Fibroblast of lung (primary cell): ENCODE measurements around the gene DAGLA. TPM values are rescaled to one million over a fixed set of nuclear protein-coding genes. Genes with fewer than 3 reads are reported as not detected.

ENCODE experiments used
- DNase-seq, 2 donors: peaks; one replicate each; pipeline versions ENCODE4 v3.0.0 to v3.0.0-alpha.2; 2010; ENCODE audit warnings: low read depth in 2 of 2
- H2AFZ ChIP-seq: 2 replicates; pipeline ENCODE4 v1.5.1; 2012; ENCODE audit warnings: low read length, control low read depth, inconsistent platforms
- H3K27ac ChIP-seq: 2 replicates; pipeline ENCODE4 v1.5.1; 2011; ENCODE audit warnings: low read length, control low read depth; ENCODE audit not compliant: insufficient read depth
- H3K27me3 ChIP-seq: 2 replicates; pipeline ENCODE4 v1.5.1; 2011; ENCODE audit warnings: mild to moderate bottlenecking, low read length; ENCODE audit not compliant: control insufficient read depth, insufficient read depth
- H3K36me3 ChIP-seq: 2 replicates; pipeline ENCODE4 v1.5.1; 2011; ENCODE audit warnings: low read length; ENCODE audit not compliant: control insufficient read depth, insufficient read depth
- H3K4me1 ChIP-seq: 2 replicates; pipeline ENCODE4 v1.5.1; 2011; ENCODE audit warnings: low read length; ENCODE audit not compliant: control insufficient read depth, insufficient read depth; ENCODE audit errors: extremely low read depth
- H3K4me2 ChIP-seq: 2 replicates; pipeline ENCODE4 v1.5.1; 2011; ENCODE audit warnings: low read length, control low read depth; ENCODE audit not compliant: insufficient read depth; ENCODE audit errors: extremely low read depth
- H3K4me3 ChIP-seq, 4 experiments: fragments of 200-600 bp in 1 of 4; sonication (generic) in 1 of 4; replicated peaks in 1 of 4; 2 replicates each; pipeline ENCODE4 v1.5.1; 2011 to 2016; ENCODE audit warnings: low read length in 4 of 4, low read depth in 3 of 4, mild to moderate bottlenecking in 3 of 4, control low read depth in 2 of 4, inconsistent platforms in 1 of 4, mixed read lengths in 1 of 4; ENCODE audit not compliant: insufficient read depth in 1 of 4; ENCODE audit errors: control extremely low read depth in 1 of 4
- H3K79me2 ChIP-seq: 2 replicates; pipeline ENCODE4 v1.5.1; 2012; ENCODE audit warnings: mild to moderate bottlenecking, low read length, inconsistent platforms; ENCODE audit not compliant: control insufficient read depth, insufficient read depth
- H3K9ac ChIP-seq: 2 replicates; pipeline ENCODE4 v1.5.1; 2011; ENCODE audit warnings: mild to moderate bottlenecking, low read length, control low read depth; ENCODE audit not compliant: insufficient read depth
- H3K9me3 ChIP-seq: 2 replicates; pipeline ENCODE4 v1.5.1; 2012; ENCODE audit warnings: low read depth, low read length; ENCODE audit not compliant: control insufficient read depth, insufficient read depth
- H4K20me1 ChIP-seq: 2 replicates; pipeline ENCODE4 v1.5.1; 2011; ENCODE audit warnings: low read length; ENCODE audit not compliant: control insufficient read depth, insufficient read depth; ENCODE audit errors: extremely low read depth
- CTCF ChIP-seq, 2 donors: IDR thresholded peaks in 1 of 2; conservative IDR thresholded peaks in 1 of 2; 1 replicate in 1 of 2; 2 replicates in 1 of 2; pipeline ENCODE4 v1.5.1; 2011 to 2012; ENCODE audit warnings: low read length in 2 of 2, control low read depth in 1 of 2, inconsistent platforms in 1 of 2, low read depth in 1 of 2, mild to moderate bottlenecking in 1 of 2
- EZH2 ChIP-seq: IDR thresholded peaks from 2 replicates; pipeline ENCODE4 v1.5.1; 2012; ENCODE audit warnings: low read length, control low read depth, mild to moderate bottlenecking; ENCODE audit errors: missing control alignments
- polyA minus RNA-seq: library from RNA; depleted of rRNA, polyadenylated mRNA; stranded (reverse); fragments of >200 nt; gene quantifications from 2 replicates; pipeline ENCODE4 v1.2.3, GENCODE V29; 2011; ENCODE audit warnings: low replicate concordance
- polyA plus RNA-seq, 2 donors: library from polyadenylated mRNA; depleted of rRNA in 1 of 2; stranded (reverse) in 1 of 2; unstranded in 1 of 2; fragments of >200 nt; gene quantifications; 2 replicates each; pipeline ENCODE4 v1.2.1, GENCODE V29; 2011 to 2012; ENCODE audit warnings: missing spikeins in 1 of 2
- total RNA-seq: library from RNA; depleted of rRNA; stranded (reverse); fragments of >200 nt; gene quantifications from 2 replicates; pipeline ENCODE4 v1.2.1, GENCODE V29; 2014

The DAGLA gene
- total RNA-seq (1.3 and 2.0 TPM in 2 replicates), polyA plus RNA-seq (1.00 and 1.4 TPM in 2 replicates), polyA minus RNA-seq (5.5 and 9.5 TPM in 2 replicates)
- polyA plus RNA-seq (2012): 1.8 and 2.6 TPM in 2 replicates

GRCh38 chr11:61679893-61680621 is at the start of gene DAGLA:
Gene DAGLA (plus strand): TSS chr11:61680391. CDS start chr11:61720156, 39,765 bp downstream.
- Histone ChIP-seq H3K4me1 (peaks cover 2% of the 10 kb centered on the region), H3K4me3 (peak within 1 kb of the TSS; percentile 46 to 62 (median 54)), H3K36me3 (no peaks in the 10 kb centered on the region), H4K20me1 (no peaks in the 10 kb centered on the region), H3K27me3 (peaks cover 17% of the 10 kb centered on the region), H3K79me2 (no peaks in the 10 kb centered on the region), H2AFZ (peak within 1 kb of the TSS; percentile 52), H3K27ac (no peak within 1 kb of the TSS), H3K9ac (peak within 1 kb of the TSS; percentile 47), H3K9me3 (no peaks in the 10 kb centered on the region), H3K4me2 (peak within 1 kb of the TSS; percentile 89)
- DNase-seq: peak; percentile 42
- TF ChIP-seq EZH2: no peak
- peak; percentile 38 to 79 for TF ChIP-seq CTCF (conservative IDR thresholded peaks at IDR 0.05 in 1 of 2, IDR thresholded peaks at IDR 0.05 in 1 of 2; ENCODE audit: low read depth in 1 of 2, low read length in 2 of 2)

DNA sequence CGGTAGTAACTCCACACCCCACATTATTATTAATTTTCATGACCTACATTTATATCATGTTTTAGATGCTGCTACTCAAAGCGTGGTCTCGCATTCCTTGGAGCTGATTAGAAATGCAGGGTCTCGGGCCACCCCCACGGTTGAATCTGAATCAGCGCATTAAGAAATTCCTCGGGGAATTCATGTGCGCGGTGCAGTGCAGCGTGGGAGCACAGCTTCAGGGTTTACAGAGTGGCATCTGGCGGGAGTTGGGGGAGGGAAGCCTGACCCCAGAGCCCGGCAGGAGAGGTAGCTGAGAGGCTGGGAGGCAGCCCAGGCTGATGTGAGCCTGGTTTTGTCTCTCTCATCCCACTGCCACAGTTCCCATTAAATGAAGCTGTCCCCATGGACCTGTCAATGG is 48.1 kb upstream of the DAGLA start:
- no peak overlapping the region for H3K9ac ChIP-seq
- H4K20me1 ChIP-seq: no peaks in the 10 kb centered on the region
- H3K4me3 ChIP-seq: no peak overlapping the region
- H3K79me2 ChIP-seq: no peaks in the 10 kb centered on the region
- no peak overlapping the region for H2AFZ ChIP-seq
- TF ChIP-seq CTCF (conservative IDR thresholded peaks at IDR 0.05 in 1 of 2, IDR thresholded peaks at IDR 0.05 in 1 of 2; ENCODE audit: low read depth in 1 of 2, low read length in 2 of 2) (no peak), EZH2 (no peak)
- no peaks in the 10 kb centered on the region for H3K27me3 ChIP-seq
- peak in 1 of 2 donors; percentile 6 for DNase-seq
- no peak overlapping the region for H3K27ac ChIP-seq
- H3K4me2 ChIP-seq: no peak overlapping the region
- H3K36me3 ChIP-seq: no peaks in the 10 kb centered on the region
- peaks cover 4% of the 10 kb centered on the region for H3K4me1 ChIP-seq
- H3K9me3 ChIP-seq: no peaks in the 10 kb centered on the region

GRCh38 chr11:61635304-61635703 is 44.9 kb upstream of the DAGLA start:
- Histone ChIP-seq H4K20me1 (no peaks in the 10 kb centered on the region), H3K9ac (no peak overlapping the region), H3K9me3 (no peaks in the 10 kb centered on the region), H3K79me2 (no peaks in the 10 kb centered on the region), H3K4me3 (no peak overlapping the region), H2AFZ (no peak overlapping the region), H3K4me1 (no peaks in the 10 kb centered on the region), H3K36me3 (no peaks in the 10 kb centered on the region), H3K4me2 (no peak overlapping the region), H3K27me3 (no peaks in the 10 kb centered on the region), H3K27ac (no peak overlapping the region)
- TF ChIP-seq CTCF (conservative IDR thresholded peaks at IDR 0.05 in 1 of 2, IDR thresholded peaks at IDR 0.05 in 1 of 2; ENCODE audit: low read depth in 1 of 2, low read length in 2 of 2): no peak
- no peak for TF ChIP-seq EZH2
- no peak for DNase-seq
